ENCODE measurements around the gene ZC3H10.
A peak's percentile ranks its signal among the peaks of the same experiment; 100 is the strongest.

- 0 out of 4 replicates have a peak, but pooled peaks of 1 of the 2 experiments have one; percentile 6 for TF ChIP-seq CTCF (conservative IDR thresholded peaks at IDR 0.05; ENCODE audit: low read depth in 2 of 2)
- TF ChIP-seq EZH2 (IDR thresholded peaks at IDR 0.05; ENCODE audit: low read depth, unreplicated experiment), result no peak
- peak; percentile 96 for TF ChIP-seq CREB1 (CRISPR knock-in tag; IDR thresholded peaks at IDR 0.05; ENCODE audit: low read depth)
- TF ChIP-seq EZH2phosphoT487 (IDR thresholded peaks at IDR 0.05; ENCODE audit: unreplicated experiment), result no peak
- TF ChIP-seq POLR2AphosphoS5 (IDR thresholded peaks at IDR 0.05; ENCODE audit: low read depth), result peak; percentile 88
- no peak for TF ChIP-seq JUNB (IDR thresholded peaks at IDR 0.05; ENCODE audit: unreplicated experiment)
- TF ChIP-seq REST (IDR thresholded peaks at IDR 0.05; ENCODE audit: unreplicated experiment), result no peak
- TF ChIP-seq ETS1 (IDR thresholded peaks at IDR 0.05), result no peak
- no peak for TF ChIP-seq ZNF331 (CRISPR knock-in tag; IDR thresholded peaks at IDR 0.05; ENCODE audit: low read depth)
- no peak for TF ChIP-seq ZNF462 (CRISPR knock-in tag; IDR thresholded peaks at IDR 0.05)
- TF ChIP-seq ZNF114 (CRISPR knock-in tag; IDR thresholded peaks at IDR 0.05), result no peak
Observed at GRCh38 chr12:56127888-56128669, 10.0 kb downstream of the ZC3H10 start, which contains the start of gene ESYT1.
